ENCODE data around the gene POLR2A.
A peak's percentile ranks its signal among the peaks of the same experiment; 100 is the strongest.
"Not testable (repeated sequence)": the region's sequence is repeated elsewhere in the genome, so short reads cannot be mapped to it uniquely, and the experiment has no call there.

The POLR2A gene

DNA sequence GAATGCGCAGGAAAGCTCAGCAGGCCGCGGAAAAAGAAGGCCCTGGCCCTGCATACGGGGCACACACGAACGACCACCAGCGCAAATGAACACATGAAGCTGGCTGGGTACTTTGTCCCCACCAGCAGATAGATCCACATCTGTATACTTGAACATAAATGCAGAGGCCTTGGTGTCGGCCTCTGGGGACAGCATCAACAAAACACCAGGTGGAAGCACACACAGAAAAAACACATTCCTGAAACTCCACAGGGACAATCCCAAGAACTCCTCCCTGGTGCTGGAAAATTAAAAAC, 4.1 kb upstream of the POLR2A start (continued):
- no peak for TF ChIP-seq ZNF692 (tag by site-specific recombination; IDR thresholded peaks at IDR 0.05)
- no peak for TF ChIP-seq PRDM4 (tag by site-specific recombination; IDR thresholded peaks at IDR 0.05)
- TF ChIP-seq TCF7L2 (IDR thresholded peaks at IDR 0.05; ENCODE audit: borderline replicate concordance, low read depth, low read length): no peak
- no peak for TF ChIP-seq TRIM28 (IDR thresholded peaks at IDR 0.05; ENCODE audit: borderline replicate concordance, low read length)
- TF ChIP-seq ZFHX2 (tag by site-specific recombination; conservative IDR thresholded peaks at IDR 0.05): no peak
- no peak for TF ChIP-seq ZNF184 (tag by site-specific recombination; IDR thresholded peaks at IDR 0.05)
- TF ChIP-seq ZNF571 (tag by site-specific recombination; IDR thresholded peaks at IDR 0.05): no peak
- TF ChIP-seq, protein P1, sequence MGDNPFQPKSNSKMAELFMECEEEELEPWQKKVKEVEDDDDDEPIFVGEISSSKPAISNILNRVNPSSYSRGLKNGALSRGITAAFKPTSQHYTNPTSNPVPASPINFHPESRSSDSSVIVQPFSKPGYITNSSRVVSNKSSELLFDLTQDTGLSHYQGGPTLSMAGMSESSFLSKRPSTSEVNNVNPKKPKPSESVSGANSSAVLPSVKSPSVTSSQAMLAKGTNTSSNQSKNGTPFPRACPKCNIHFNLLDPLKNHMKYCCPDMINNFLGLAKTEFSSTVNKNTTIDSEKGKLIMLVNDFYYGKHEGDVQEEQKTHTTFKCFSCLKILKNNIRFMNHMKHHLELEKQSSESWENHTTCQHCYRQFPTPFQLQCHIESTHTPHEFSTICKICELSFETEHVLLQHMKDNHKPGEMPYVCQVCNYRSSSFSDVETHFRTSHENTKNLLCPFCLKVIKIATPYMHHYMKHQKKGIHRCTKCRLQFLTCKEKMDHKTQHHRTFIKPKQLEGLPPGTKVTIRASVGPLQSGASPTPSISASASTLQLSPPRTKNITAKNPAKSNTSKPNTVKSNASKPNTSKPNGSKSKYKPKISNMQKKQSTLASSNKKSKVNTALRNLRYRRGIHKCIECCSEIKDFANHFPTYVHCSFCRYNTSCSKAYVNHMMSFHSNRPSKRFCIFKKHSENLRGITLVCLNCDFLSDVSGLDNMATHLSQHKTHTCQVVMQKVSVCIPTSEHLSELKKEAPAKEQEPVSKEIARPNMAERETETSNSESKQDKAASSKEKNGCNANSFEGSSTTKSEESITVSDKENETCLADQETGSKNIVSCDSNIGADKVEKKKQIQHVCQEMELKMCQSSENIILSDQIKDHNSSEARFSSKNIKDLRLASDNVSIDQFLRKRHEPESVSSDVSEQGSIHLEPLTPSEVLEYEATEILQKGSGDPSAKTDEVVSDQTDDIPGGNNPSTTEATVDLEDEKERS (tag by site-specific recombination; IDR thresholded peaks at IDR 0.05): no peak
- TF ChIP-seq ZNF514 (tag by site-specific recombination; IDR thresholded peaks at IDR 0.05): no peak
- TF ChIP-seq ZNF114 (tag by site-specific recombination; IDR thresholded peaks at IDR 0.05): no peak

GRCh38 chr17:7481275-7481674, 2.9 kb upstream of the POLR2A start, which contains the start of gene SLC35G6:
Gene SLC35G6 (plus strand): TSS chr17:7481446. CDS start chr17:7481517, 71 bp downstream.
- Histone ChIP-seq H3K27ac (ENCODE audit: extremely low read depth, low read depth, low read length) (peak within 1 kb of the TSS; percentile 97), H3K4me1 (ENCODE audit: control insufficient read depth, insufficient read depth, low read length) (peaks cover 22% of the 10 kb centered on the region)
- ChIA-PET POLR2A (interaction anchor here (3.9 kb wide), 1 partner anchor 78 kb away, joined by 27 read pairs; the partner anchor contains the start of gene TMEM256), CTCF (interaction anchor here (0.7 to 1.1 kb wide), 3 partner anchors 44 to 125 kb away, joined by 3 to 5 read pairs (median 4); partner anchors contain the start of gene TMEM102)
- H3K36me3 ChIP-seq (ENCODE audit: control insufficient read depth in 2 of 2, insufficient read depth in 1 of 2, low read length in 2 of 2); H3K9me3 ChIP-seq (ENCODE audit: control insufficient read depth, insufficient read depth, low read depth, low read length); H3K4me3 ChIP-seq (ENCODE audit: low read depth, low read length): not testable (repeated sequence)
- TF ChIP-seq ZBTB17 (tag by site-specific recombination; IDR thresholded peaks at IDR 0.05): peak; percentile 41

GRCh38 chr17:7481842-7482741, 2.1 kb upstream of the POLR2A start:
- CTCF ChIA-PET: interaction anchor here (0.6 to 1.1 kb wide), 4 partner anchors 45 to 572 kb away, joined by 3 to 5 read pairs (median 4); partner anchors contain the start of gene TMEM102
- H3K27ac ChIP-seq (ENCODE audit: extremely low read depth, low read depth, low read length); H3K4me3 ChIP-seq (ENCODE audit: low read depth, low read length); H3K9me3 ChIP-seq (ENCODE audit: control insufficient read depth, insufficient read depth, low read depth, low read length): not testable (repeated sequence)
- POLR2A ChIA-PET: interaction anchor here (0.6 to 3.9 kb wide), 2 partner anchors 33 to 78 kb away, joined by 3 to 27 read pairs; partner anchors contain the start of gene TMEM256
- Histone ChIP-seq H3K36me3 (ENCODE audit: control insufficient read depth in 2 of 2, insufficient read depth in 1 of 2, low read length in 2 of 2) (peaks cover 3 to 12% of the 10 kb centered on the region in 2 experiments; a peak in 2 of 3 replicates), H3K4me1 (ENCODE audit: control insufficient read depth, insufficient read depth, low read length) (peaks cover 25% of the 10 kb centered on the region)

DNA sequence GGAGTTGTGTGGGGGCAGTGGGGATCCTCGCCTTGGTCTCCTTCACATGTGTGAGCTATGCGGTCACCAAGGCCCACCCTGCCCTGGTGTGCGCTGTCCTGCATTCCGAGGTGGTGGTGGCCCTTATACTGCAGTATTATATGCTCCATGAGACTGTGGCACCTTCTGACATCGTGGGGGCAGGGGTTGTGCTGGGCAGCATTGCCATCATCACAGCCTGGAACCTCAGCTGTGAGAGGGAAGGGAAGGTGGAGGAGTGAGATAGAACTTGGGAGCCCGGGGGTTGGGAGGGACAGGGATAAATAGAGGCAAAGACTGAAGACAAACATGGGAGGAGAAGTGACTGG, 1.5 kb upstream of the POLR2A start:
- Histone ChIP-seq H3K36me3 (ENCODE audit: control insufficient read depth in 2 of 2, insufficient read depth in 1 of 2, low read length in 2 of 2) (peaks cover 4 to 19% of the 10 kb centered on the region in 2 experiments; a peak in 2 of 3 replicates), H3K27ac (ENCODE audit: extremely low read depth, low read depth, low read length) (peak overlapping the region; percentile 100), H3K4me1 (ENCODE audit: control insufficient read depth, insufficient read depth, low read length) (peaks cover 25% of the 10 kb centered on the region)
- H3K9me3 ChIP-seq (ENCODE audit: control insufficient read depth, insufficient read depth, low read depth, low read length); CTCF ChIA-PET; H3K4me3 ChIP-seq (ENCODE audit: low read depth, low read length): not testable (repeated sequence)
- POLR2A ChIA-PET: interaction anchor here (0.6 to 3.3 kb wide), 2 partner anchors 32 to 101 kb away, joined by 3 to 14 read pairs; partner anchors contain the start of gene MPDU1

All from HEK293 (cell line).